Measurements from ENCODE around the gene RARA.

DNA sequence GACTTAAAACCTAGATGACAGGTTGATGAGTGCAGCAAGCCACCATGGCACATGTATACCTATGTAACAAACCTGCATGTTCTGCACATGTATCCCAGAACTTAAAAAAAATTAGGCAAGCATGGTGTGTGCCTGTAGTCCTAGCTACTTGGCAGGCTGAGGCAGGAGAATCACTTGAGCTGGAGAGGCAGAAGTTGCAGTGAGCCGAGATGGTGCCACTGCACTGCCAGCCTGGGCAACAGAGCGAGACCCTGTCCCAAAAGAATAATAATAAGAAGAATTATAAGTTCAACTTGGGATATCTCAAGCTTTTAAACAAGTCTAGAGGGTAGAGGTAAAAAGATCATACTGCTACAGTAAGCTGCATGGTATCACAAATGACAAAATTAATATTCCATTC lies 11.5 kb upstream of the RARA start:
- TF ChIP-seq, protein P1, sequence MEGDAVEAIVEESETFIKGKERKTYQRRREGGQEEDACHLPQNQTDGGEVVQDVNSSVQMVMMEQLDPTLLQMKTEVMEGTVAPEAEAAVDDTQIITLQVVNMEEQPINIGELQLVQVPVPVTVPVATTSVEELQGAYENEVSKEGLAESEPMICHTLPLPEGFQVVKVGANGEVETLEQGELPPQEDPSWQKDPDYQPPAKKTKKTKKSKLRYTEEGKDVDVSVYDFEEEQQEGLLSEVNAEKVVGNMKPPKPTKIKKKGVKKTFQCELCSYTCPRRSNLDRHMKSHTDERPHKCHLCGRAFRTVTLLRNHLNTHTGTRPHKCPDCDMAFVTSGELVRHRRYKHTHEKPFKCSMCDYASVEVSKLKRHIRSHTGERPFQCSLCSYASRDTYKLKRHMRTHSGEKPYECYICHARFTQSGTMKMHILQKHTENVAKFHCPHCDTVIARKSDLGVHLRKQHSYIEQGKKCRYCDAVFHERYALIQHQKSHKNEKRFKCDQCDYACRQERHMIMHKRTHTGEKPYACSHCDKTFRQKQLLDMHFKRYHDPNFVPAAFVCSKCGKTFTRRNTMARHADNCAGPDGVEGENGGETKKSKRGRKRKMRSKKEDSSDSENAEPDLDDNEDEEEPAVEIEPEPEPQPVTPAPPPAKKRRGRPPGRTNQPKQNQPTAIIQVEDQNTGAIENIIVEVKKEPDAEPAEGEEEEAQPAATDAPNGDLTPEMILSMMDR (conservative IDR thresholded peaks at IDR 0.05 in 1 of 2, IDR thresholded peaks at IDR 0.05 in 1 of 2; ENCODE audit: low read depth in 1 of 2, low read length in 2 of 2): no peak
- TF ChIP-seq EZH2 (IDR thresholded peaks at IDR 0.05; ENCODE audit: low read length, missing control alignments): no peak

All from fibroblast of lung (primary cell).